Retina (tissue), 1 donor: Measurements from ENCODE around the gene SOCS4.
"Not testable (repeated sequence)": the region's sequence is repeated elsewhere in the genome, so short reads cannot be mapped to it uniquely, and the experiment has no call there.

Experiments used
- DNase-seq: peaks from one replicate; pipeline ENCODE4 v3.0.0-alpha.2; 2016

SOCS4 gene

GRCh38 chr14:55052269-55052930, 25.4 kb downstream of the SOCS4 start:
- DNase-seq: peak; percentile 40

GRCh38 chr14:55053018-55053417, 26.0 kb downstream of the SOCS4 start:
- no peak for DNase-seq

- no peak for DNase-seq
Measured at GRCh38 chr14:55053500-55053899, 26.5 kb downstream of the SOCS4 start.

- no peak for DNase-seq
Measured at GRCh38 chr14:55054098-55054497, 27.1 kb downstream of the SOCS4 start.

- no peak for DNase-seq
Measured at GRCh38 chr14:55057919-55058318, 30.9 kb downstream of the SOCS4 start.

GRCh38 chr14:55059333-55059732, 32.3 kb downstream of the SOCS4 start:
- DNase-seq: no peak

GRCh38 chr14:55062517-55063351, 35.7 kb downstream of the SOCS4 start:
- DNase-seq: no peak

- not testable (repeated sequence) for DNase-seq
Measured at GRCh38 chr14:55064896-55065295, 37.9 kb downstream of the SOCS4 start.

- no peak for DNase-seq
Measured at GRCh38 chr14:55065411-55065810, 38.4 kb downstream of the SOCS4 start.

GRCh38 chr14:55066223-55066622, 39.2 kb downstream of the SOCS4 start:
- DNase-seq: no peak

- no peak for DNase-seq
Measured at GRCh38 chr14:55070981-55071411, 44.0 kb downstream of the SOCS4 start.

GRCh38 chr14:55071870-55072640, 45.0 kb downstream of the SOCS4 start:
- peak; percentile 44 for DNase-seq

- no peak for DNase-seq
Measured at GRCh38 chr14:55073856-55074255, 46.8 kb downstream of the SOCS4 start.

GRCh38 chr14:55074662-55075061, 47.6 kb downstream of the SOCS4 start:
- no peak for DNase-seq

- peak; percentile 41 for DNase-seq
Measured at GRCh38 chr14:55075628-55076175, 48.7 kb downstream of the SOCS4 start.

GRCh38 chr14:55077170-55078151, 50.4 kb downstream of the SOCS4 start:
- no peak for DNase-seq

- DNase-seq: not testable (repeated sequence)
Measured at GRCh38 chr14:55079961-55080360, 52.9 kb downstream of the SOCS4 start.

- no peak for DNase-seq
Measured at GRCh38 chr14:55084401-55085059, 57.5 kb downstream of the SOCS4 start.

GRCh38 chr14:55085060-55085660, 58.1 kb downstream of the SOCS4 start:
- DNase-seq: no peak

- no peak for DNase-seq
Measured at GRCh38 chr14:55086938-55087337, 59.9 kb downstream of the SOCS4 start.

GRCh38 chr14:55088356-55088755, 61.3 kb downstream of the SOCS4 start:
- no peak for DNase-seq
